A673 (cell line): Measurements from ENCODE around the gene COBL. TPM values are rescaled to one million over a fixed set of nuclear protein-coding genes. Genes with fewer than 3 reads are reported as not detected.

Source experiments
- BruUV-seq: library from RNA; stranded (reverse); fragments of 400-500 nt; replicated peaks from 2 replicates; lab custom pipeline; 2021; lab: Mats Ljungman, UMichigan
- CTCF ChIA-PET: fragments of 300-600 bp; sonication (Branson Sonifier 250); formaldehyde crosslinking; loops from one replicate; lab custom pipeline; 2022; ENCODE audit warnings: antibody characterized with exemption; lab: Charles Lee
- POLR2A ChIA-PET: fragments of 300-600 bp; sonication (Branson Sonifier 250); formaldehyde crosslinking; loops from one replicate; lab custom pipeline; 2022; ENCODE audit warnings: antibody characterized with exemption; ENCODE audit not compliant: low non-redundant PET; lab: Charles Lee
- DNase-seq: peaks from one replicate; pipeline ENCODE4 v3.0.0-alpha.2; 2015; ENCODE audit warnings: low spot score
- H3K27ac ChIP-seq: fragments of 200-600 bp; sonication (generic); 2 replicates; pipeline ENCODE4 v1.5.1; 2016; ENCODE audit warnings: mixed run types, low read depth, mild to moderate bottlenecking, mixed read lengths, antibody characterized with exemption, low read length; ENCODE audit not compliant: poor library complexity, severe bottlenecking
- H3K27me3 ChIP-seq: fragments of 200-600 bp; sonication (generic); replicated peaks from 2 replicates; pipeline ENCODE4 v1.6.1; 2017; ENCODE audit warnings: mixed run types, low read depth, mild to moderate bottlenecking, mixed read lengths, antibody characterized with exemption, low read length; ENCODE audit not compliant: insufficient read depth, poor library complexity
- H3K36me3 ChIP-seq: fragments of 200-600 bp; sonication (generic); 2 replicates; pipeline ENCODE4 v1.6.1; 2016; ENCODE audit warnings: mixed run types, mild to moderate bottlenecking, mixed read lengths, antibody characterized with exemption, low read length; ENCODE audit not compliant: insufficient read depth, poor library complexity, severe bottlenecking
- H3K4me1 ChIP-seq: fragments of 200-600 bp; sonication (generic); 2 replicates; pipeline ENCODE4 v1.6.1; 2017; ENCODE audit warnings: mixed run types, mild to moderate bottlenecking, mixed read lengths, antibody characterized with exemption, low read length; ENCODE audit not compliant: insufficient read depth, poor library complexity, severe bottlenecking
- H3K4me3 ChIP-seq: fragments of 200-600 bp; sonication (generic); 2 replicates; pipeline ENCODE4 v1.5.1; 2016; ENCODE audit warnings: low read depth, mixed run types, mild to moderate bottlenecking, mixed read lengths, low read length; ENCODE audit not compliant: poor library complexity, severe bottlenecking
- H3K9me3 ChIP-seq: fragments of 200-600 bp; sonication (generic); 2 replicates; pipeline ENCODE4 v1.6.1; 2016; ENCODE audit warnings: mixed run types, low read depth, mild to moderate bottlenecking, mixed read lengths, antibody characterized with exemption, low read length; ENCODE audit not compliant: poor library complexity, severe bottlenecking
- CTCF ChIP-seq: fragments of 300-800, 200-600 bp; sonication (generic); conservative IDR thresholded peaks from 2 replicates; pipeline ENCODE4 v1.5.1; 2017; ENCODE audit warnings: low read depth, mild to moderate bottlenecking, antibody characterized with exemption, low read length, moderate library complexity, mixed read lengths
- EZH2 ChIP-seq: fragments of 200-600 bp; sonication (generic); IDR thresholded peaks from 2 replicates; pipeline ENCODE4 v1.6.1; 2017; ENCODE audit warnings: borderline replicate concordance, low read depth, mild to moderate bottlenecking, mixed read lengths, antibody characterized with exemption, low read length; ENCODE audit not compliant: poor library complexity, severe bottlenecking
- intact Hi-C: fragments of 100-400 bp; cut with micrococcal nuclease; formaldehyde crosslinking; loops from one replicate; pipeline ENCODE4 v1.10.0; 2022; ENCODE audit not compliant: unreplicated experiment
- total RNA-seq: library from RNA; stranded (reverse); gene quantifications from 2 replicates; pipeline ENCODE4 v1.2.3, GENCODE V29; 2021

The COBL gene
- total RNA-seq, 1 experiment from 2014 or later, result not detected

GRCh38 chr7:51054231-51054630 is 262.4 kb downstream of the COBL start:
- H3K27ac ChIP-seq, result no peak overlapping the region
- H3K9me3 ChIP-seq, result peaks cover 14% of the 10 kb centered on the region
- no peaks in the 10 kb centered on the region for H3K36me3 ChIP-seq
- H3K27me3 ChIP-seq, result no peaks in the 10 kb centered on the region
- POLR2A ChIA-PET, result no interaction called here
- intact Hi-C loops, result no loop called here
- no peak for DNase-seq
- no TSS peak for BruUV-seq
- CTCF ChIA-PET, result no interaction called here
- TF ChIP-seq CTCF (no peak), EZH2 (no peak)
- H3K4me1 ChIP-seq, result no peaks in the 10 kb centered on the region
- no peak overlapping the region for H3K4me3 ChIP-seq

- peaks cover 14% of the 10 kb centered on the region for H3K9me3 ChIP-seq
- BruUV-seq, result no TSS peak
- no peak overlapping the region for H3K4me3 ChIP-seq
- TF ChIP-seq EZH2 (no peak), CTCF (no peak)
- no peak overlapping the region for H3K27ac ChIP-seq
- H3K36me3 ChIP-seq, result no peaks in the 10 kb centered on the region
- H3K4me1 ChIP-seq, result no peaks in the 10 kb centered on the region
- POLR2A ChIA-PET, result no interaction called here
- no peaks in the 10 kb centered on the region for H3K27me3 ChIP-seq
- intact Hi-C loops, result no loop called here
- CTCF ChIA-PET, result no interaction called here
- no peak for DNase-seq
Measured at GRCh38 chr7:51053160-51053925, 263.3 kb downstream of the COBL start.

- peaks cover under 1% of the 10 kb centered on the region for H3K9me3 ChIP-seq
- ChIA-PET POLR2A (no interaction called here), CTCF (no interaction called here)
- intact Hi-C loops, result no loop called here
- no peak overlapping the region for H3K4me3 ChIP-seq
- no TSS peak for BruUV-seq
- no peak for DNase-seq
- no peaks in the 10 kb centered on the region for H3K27me3 ChIP-seq
- TF ChIP-seq EZH2, result no peak
- TF ChIP-seq CTCF, result no peak
- no peaks in the 10 kb centered on the region for H3K36me3 ChIP-seq
- H3K27ac ChIP-seq, result no peak overlapping the region
- no peaks in the 10 kb centered on the region for H3K4me1 ChIP-seq
Measured at GRCh38 chr7:51046482-51046881, 270.1 kb downstream of the COBL start.
